HG02943 (cell line): ENCODE data around the gene PLD1.
"Not testable (repeated sequence)": the region's sequence is repeated elsewhere in the genome, so short reads cannot be mapped to it uniquely, and the experiment has no call there.

Experiments
- ATAC-seq: cut with Tn5 transposase; IDR thresholded peaks from one replicate; pipeline ENCODE4 v1.9.1; 2021; ENCODE audit warnings: mild to moderate bottlenecking, low read depth, moderate library complexity; ENCODE audit not compliant: unreplicated experiment

Gene PLD1

GRCh38 chr3:171586274-171586673, 224.0 kb downstream of the PLD1 start:
- no peak for ATAC-seq

- ATAC-seq: no peak
These were observed 225.2 kb downstream of the PLD1 start for GRCh38 chr3:171585039-171585438.

GRCh38 chr3:171584100-171584499, 226.2 kb downstream of the PLD1 start:
- ATAC-seq: no peak

GRCh38 chr3:171574556-171575240, 235.6 kb downstream of the PLD1 start:
- ATAC-seq: no peak

- no peak for ATAC-seq
These were observed 240.6 kb downstream of the PLD1 start for GRCh38 chr3:171569571-171570132.

- ATAC-seq: no peak
These were observed 241.5 kb downstream of the PLD1 start for GRCh38 chr3:171568766-171569165.

- no peak for ATAC-seq
These were observed 243.4 kb downstream of the PLD1 start for GRCh38 chr3:171566803-171567422.

GRCh38 chr3:171565481-171566058, 244.7 kb downstream of the PLD1 start:
- ATAC-seq: no peak

- ATAC-seq: no peak
These were observed 245.4 kb downstream of the PLD1 start for GRCh38 chr3:171564748-171565480.

- ATAC-seq: no peak
These were observed 247.0 kb downstream of the PLD1 start for GRCh38 chr3:171563298-171563697.

- ATAC-seq: not testable (repeated sequence)
These were observed 247.8 kb downstream of the PLD1 start for GRCh38 chr3:171562459-171562858.

- no peak for ATAC-seq
These were observed 248.5 kb downstream of the PLD1 start for GRCh38 chr3:171561596-171562323.

- ATAC-seq: no peak
These were observed 250.7 kb downstream of the PLD1 start for GRCh38 chr3:171559586-171559985.

- ATAC-seq: no peak
These were observed 252.0 kb downstream of the PLD1 start for GRCh38 chr3:171558188-171558696.

GRCh38 chr3:171557173-171557572, 253.1 kb downstream of the PLD1 start:
- ATAC-seq: no peak

- ATAC-seq: no peak
These were observed 253.6 kb downstream of the PLD1 start for GRCh38 chr3:171556574-171557145.

- no peak for ATAC-seq
These were observed 254.1 kb downstream of the PLD1 start for GRCh38 chr3:171556148-171556547.

- ATAC-seq: no peak
These were observed 257.2 kb downstream of the PLD1 start for GRCh38 chr3:171553086-171553485.

GRCh38 chr3:171552531-171552930, 257.8 kb downstream of the PLD1 start:
- ATAC-seq: no peak

GRCh38 chr3:171551296-171551695, 259.0 kb downstream of the PLD1 start:
- no peak for ATAC-seq
